IMR-90 (cell line): ENCODE measurements around the gene PCNX4. TPM values are rescaled to one million over a fixed set of nuclear protein-coding genes. Genes with fewer than 3 reads are reported as not detected.

Experiments
- ATAC-seq: fragments of 200-7000 bp; cut with Tn5 transposase; 2 replicates; pipeline ENCODE4 v1.9.1; 2020; ENCODE audit warnings: low read depth, mild to moderate bottlenecking, moderate library complexity
- BruUV-seq: library from RNA; stranded (reverse); fragments of 400-500 nt; replicated peaks from 2 replicates; lab custom pipeline; 2021; lab: Mats Ljungman, UMichigan
- CTCF ChIA-PET: fragments of 300-600 bp; formaldehyde crosslinking; extraction: SDS; loops from one replicate; lab custom pipeline; 2021; ENCODE audit warnings: antibody characterized with exemption; lab: Yijun Ruan, JAX
- POLR2A ChIA-PET: fragments of 300-600 bp; sonication (Branson Sonifier 250); formaldehyde crosslinking; loops from one replicate; lab custom pipeline; 2022; ENCODE audit warnings: antibody characterized with exemption; ENCODE audit not compliant: unreplicated experiment; lab: Charles Lee
- DNase-seq: peaks from one replicate; pipeline ENCODE4 v3.0.0; 2013
- H2AFZ ChIP-seq: replicated peaks from 2 replicates; pipeline ENCODE3; 2013; ENCODE audit warnings: low read length, mild to moderate bottlenecking; ENCODE audit not compliant: poor library complexity
- H2AK5ac ChIP-seq: 2 replicates; pipeline ENCODE4 v1.6.1; 2013; ENCODE audit warnings: low read depth, low read length, inconsistent platforms
- H2AK9ac ChIP-seq: replicated peaks from 2 replicates; pipeline ENCODE3; 2013; ENCODE audit warnings: mild to moderate bottlenecking, low read depth, low read length, moderate library complexity; ENCODE audit not compliant: poor library complexity
- H2BK120ac ChIP-seq: 2 replicates; pipeline ENCODE4 v1.6.1; 2013; ENCODE audit warnings: low read depth, low read length, inconsistent platforms
- H2BK15ac ChIP-seq: 3 replicates; pipeline ENCODE4 v1.6.1; 2013; ENCODE audit warnings: low read depth, low read length, inconsistent platforms
- H2BK20ac ChIP-seq: 2 replicates; pipeline ENCODE4 v1.6.1; 2013; ENCODE audit warnings: low read depth, mild to moderate bottlenecking, inconsistent platforms, low read length, moderate library complexity
- H2BK5ac ChIP-seq: 2 replicates; pipeline ENCODE4 v1.6.1; 2013; ENCODE audit warnings: mild to moderate bottlenecking, low read depth, low read length, inconsistent platforms; ENCODE audit not compliant: poor library complexity, severe bottlenecking
- H3K14ac ChIP-seq: replicated peaks from 2 replicates; pipeline ENCODE4 v1.6.1; 2013; ENCODE audit warnings: low read depth, low read length, inconsistent platforms
- H3K18ac ChIP-seq: 2 replicates; pipeline ENCODE4 v1.6.1; 2013; ENCODE audit warnings: low read depth, low read length, control low read depth
- H3K23ac ChIP-seq: 2 replicates; pipeline ENCODE4 v1.6.1; 2013; ENCODE audit warnings: low read depth, low read length, inconsistent platforms
- H3K27ac ChIP-seq: 2 replicates; pipeline ENCODE4 v1.5.1; 2013; ENCODE audit warnings: mild to moderate bottlenecking, control low read depth, low read length; ENCODE audit not compliant: insufficient read depth
- H3K27me3 ChIP-seq: 2 replicates; pipeline ENCODE4 v1.6.1; 2013; ENCODE audit warnings: low read length; ENCODE audit not compliant: control insufficient read depth, insufficient read depth
- H3K36me3 ChIP-seq: 2 replicates; pipeline ENCODE4 v1.6.1; 2013; ENCODE audit warnings: low read length, mixed read lengths; ENCODE audit not compliant: control insufficient read depth, insufficient read depth
- H3K4ac ChIP-seq: 2 replicates; pipeline ENCODE4 v1.6.1; 2013; ENCODE audit warnings: low read depth, low read length, inconsistent platforms
- H3K4me1 ChIP-seq: 2 replicates; pipeline ENCODE4 v1.6.1; 2013; ENCODE audit warnings: low read length, mixed read lengths; ENCODE audit not compliant: control insufficient read depth, insufficient read depth
- H3K4me2 ChIP-seq: 2 replicates; pipeline ENCODE4 v1.6.1; 2013; ENCODE audit warnings: low read depth, mild to moderate bottlenecking, control low read depth, low read length, moderate library complexity
- H3K4me3 ChIP-seq: 2 replicates; pipeline ENCODE4 v1.5.1; 2013; ENCODE audit warnings: low read depth, mild to moderate bottlenecking, control low read depth, low read length, moderate library complexity; ENCODE audit not compliant: insufficient read depth
- H3K56ac ChIP-seq: 2 replicates; pipeline ENCODE4 v1.6.1; 2013; ENCODE audit warnings: low read length, inconsistent platforms; ENCODE audit not compliant: insufficient read depth; ENCODE audit errors: extremely low read depth
- H3K79me1 ChIP-seq, 2 experiments: 2 replicates each; pipeline ENCODE4 v1.6.1; 2013; ENCODE audit warnings: low read length in 2 of 2, inconsistent platforms in 1 of 2, low read depth in 1 of 2
- H3K9ac ChIP-seq: 2 replicates; pipeline ENCODE4 v1.6.1; 2013; ENCODE audit warnings: low read depth, low read length, control low read depth
- H3K9me1 ChIP-seq: 2 replicates; pipeline ENCODE4 v1.6.1; 2013; ENCODE audit warnings: low read length, inconsistent platforms; ENCODE audit not compliant: insufficient read depth
- H3K9me3 ChIP-seq: 2 replicates; pipeline ENCODE4 v1.6.1; 2013; ENCODE audit warnings: low read length; ENCODE audit not compliant: control insufficient read depth, insufficient read depth
- H4K20me1 ChIP-seq: 2 replicates; pipeline ENCODE4 v1.6.1; 2013; ENCODE audit warnings: low read length, inconsistent platforms; ENCODE audit not compliant: insufficient read depth
- H4K5ac ChIP-seq: 2 replicates; pipeline ENCODE4 v1.6.1; 2013; ENCODE audit warnings: mild to moderate bottlenecking, low read depth, low read length, control low read depth
- H4K8ac ChIP-seq, 2 experiments: 2 replicates each; pipeline ENCODE4 v1.6.1; 2013; ENCODE audit warnings: low read depth in 2 of 2, low read length in 2 of 2, control low read depth in 1 of 2, inconsistent platforms in 1 of 2
- H4K91ac ChIP-seq: 2 replicates; pipeline ENCODE4 v1.6.1; 2013; ENCODE audit warnings: low read depth, low read length, inconsistent platforms; ENCODE audit not compliant: insufficient read depth
- BHLHE40 ChIP-seq: fragments of 150-350 bp; IDR thresholded peaks from 2 replicates; pipeline ENCODE4 v1.6.1; 2016; ENCODE audit warnings: mild to moderate bottlenecking, low read depth, low read length
- CEBPB ChIP-seq: IDR thresholded peaks from 2 replicates; pipeline ENCODE4 v1.6.1; 2012; ENCODE audit warnings: low read depth, low read length, improper control_type of control experiment
- CHD1 ChIP-seq: IDR thresholded peaks from 2 replicates; pipeline ENCODE4 v1.6.1; 2012; ENCODE audit warnings: low read depth, low read length, improper control_type of control experiment
- FOS ChIP-seq: fragments of 150-350 bp; IDR thresholded peaks from 2 replicates; pipeline ENCODE4 v1.6.1; 2016; ENCODE audit warnings: low read depth, low read length
- MAFK ChIP-seq: IDR thresholded peaks from 2 replicates; pipeline ENCODE4 v1.6.1; 2012; ENCODE audit warnings: low read depth, low read length, improper control_type of control experiment
- MAZ ChIP-seq: IDR thresholded peaks from 2 replicates; pipeline ENCODE4 v1.6.1; 2012; ENCODE audit warnings: low read depth, mild to moderate bottlenecking, low read length, improper control_type of control experiment, moderate library complexity, borderline replicate concordance
- MXI1 ChIP-seq: IDR thresholded peaks from 2 replicates; pipeline ENCODE4 v1.6.1; 2012; ENCODE audit warnings: low read depth, mild to moderate bottlenecking, low read length, moderate library complexity, borderline replicate concordance
- NFE2L2 ChIP-seq: fragments of 150-350 bp; IDR thresholded peaks from 2 replicates; pipeline ENCODE4 v1.6.1; 2016; ENCODE audit warnings: low read depth, mild to moderate bottlenecking, low read length
- POLR2A ChIP-seq: IDR thresholded peaks from 2 replicates; pipeline ENCODE4 v1.6.1; 2012; ENCODE audit warnings: mild to moderate bottlenecking, low read depth, low read length
- RAD21 ChIP-seq: IDR thresholded peaks from 2 replicates; pipeline ENCODE4 v1.6.1; 2012; ENCODE audit warnings: low read length, improper control_type of control experiment
- RCOR1 ChIP-seq: IDR thresholded peaks from 2 replicates; pipeline ENCODE4 v1.6.1; 2012; ENCODE audit warnings: mild to moderate bottlenecking, low read length, improper control_type of control experiment; ENCODE audit not compliant: insufficient replicate concordance
- RFX5 ChIP-seq: IDR thresholded peaks from 2 replicates; pipeline ENCODE4 v1.8.0; 2012; ENCODE audit warnings: low read depth, mild to moderate bottlenecking, low read length, moderate library complexity
- SMC3 ChIP-seq: fragments of 150-350 bp; IDR thresholded peaks from 2 replicates; pipeline ENCODE4 v1.6.1; 2016; ENCODE audit warnings: low read depth, mild to moderate bottlenecking, antibody characterized with exemption, low read length, moderate library complexity
- dilution Hi-C: fragments of 300-500 bp; cut with HindIII; formaldehyde crosslinking; loops from one replicate; pipeline ENCODE4 v1.14.3; 2018; ENCODE audit warnings: low sequenced_read_pairs; ENCODE audit not compliant: unreplicated experiment
- in situ Hi-C: fragments of 300-500 bp; cut with MboI; formaldehyde crosslinking; loops from 3 replicates; pipeline ENCODE4 v1.14.3; 2019; ENCODE audit warnings: low sequenced_read_pairs, inconsistent platforms, mixed read lengths
- intact Hi-C: fragments of 100-400 bp; cut with micrococcal nuclease; formaldehyde crosslinking; loops from 2 replicates; pipeline ENCODE4 v1.10.0; 2022
- polyA plus RNA-seq, 3 experiments: library from polyadenylated mRNA; depleted of rRNA; stranded (reverse); fragments of >200 nt; gene quantifications; 2 replicates each; pipeline ENCODE4 v1.2.3, GENCODE V29; 2012; ENCODE audit warnings: low replicate concordance in 1 of 3
- total RNA-seq: library from RNA; depleted of rRNA; stranded (reverse); fragments of >200 nt; gene quantifications from 2 replicates; pipeline ENCODE4 v1.2.3, GENCODE V29; 2012
- TF ChIP-seq, protein P1 (sequence below): fragments of 150-350 bp; IDR thresholded peaks from 2 replicates; pipeline ENCODE4 v1.6.1; 2017; ENCODE audit warnings: mild to moderate bottlenecking, antibody characterized with exemption, low read length, low read depth
- TF ChIP-seq, protein P2 (sequence below): conservative IDR thresholded peaks from 2 replicates; pipeline ENCODE4 v1.5.1; 2012; ENCODE audit warnings: mild to moderate bottlenecking, low read depth, low read length, improper control_type of control experiment
- TF ChIP-seq, protein P3 (sequence below): fragments of 150-350 bp; IDR thresholded peaks from 2 replicates; pipeline ENCODE4 v1.6.1; 2016; ENCODE audit warnings: low read depth, mild to moderate bottlenecking, low read length, moderate library complexity, borderline replicate concordance

The PCNX4 gene
- total and polyA plus RNA-seq, 2 of the 4 experiments (the other 2 are of a cell fraction) = 55.4 to 128 TPM

- Histone ChIP-seq H3K9ac (no peak overlapping the region), H2AFZ (no peak overlapping the region), H3K9me3 (no peaks in the 10 kb centered on the region), H3K4me1 (no peaks in the 10 kb centered on the region), H4K91ac (no peak overlapping the region), H2BK5ac (no peak overlapping the region), H3K36me3 (no peaks in the 10 kb centered on the region), H3K14ac (no peak overlapping the region), H3K4me2 (no peak overlapping the region), H3K4me3 (no peak overlapping the region), H2AK5ac (no peak overlapping the region), H3K79me1 (no peaks in the 10 kb centered on the region), H3K23ac (no peak overlapping the region), H4K5ac (no peak overlapping the region), H3K27me3 (no peaks in the 10 kb centered on the region), H3K18ac (no peak overlapping the region), H2BK120ac (no peak overlapping the region), H4K20me1 (no peaks in the 10 kb centered on the region), H2AK9ac (no peak overlapping the region), H2BK15ac (no peak overlapping the region), H4K8ac (no peak overlapping the region), H3K56ac (no peak overlapping the region), H3K9me1 (no peaks in the 10 kb centered on the region), H3K4ac (no peak overlapping the region), H3K27ac (no peak overlapping the region), H2BK20ac (no peak overlapping the region)
- ChIA-PET CTCF (interaction anchor here (0.8 kb wide), 1 partner anchor 86 kb away, joined by 3 read pairs; the partner anchor contains the start of gene DHRS7), POLR2A (no interaction called here)
- DNase-seq (no peak), ATAC-seq (no peak)
- dilution Hi-C loops = no loop called here
- in situ Hi-C loops = loop anchor here (25.0 kb wide), 1 partner anchor 592 kb away; the partner anchor contains the start of genes JKAMP and L3HYPDH
- BruUV-seq = no TSS peak
- no peak for TF ChIP-seq CHD1
- TF ChIP-seq RCOR1 = no peak
- no peak for TF ChIP-seq SMC3
- TF ChIP-seq MXI1 = no peak
- TF ChIP-seq FOS = no peak
- no peak for TF ChIP-seq RFX5
- no peak for TF ChIP-seq NFE2L2
- TF ChIP-seq RAD21 = no peak
- TF ChIP-seq, protein P1, sequence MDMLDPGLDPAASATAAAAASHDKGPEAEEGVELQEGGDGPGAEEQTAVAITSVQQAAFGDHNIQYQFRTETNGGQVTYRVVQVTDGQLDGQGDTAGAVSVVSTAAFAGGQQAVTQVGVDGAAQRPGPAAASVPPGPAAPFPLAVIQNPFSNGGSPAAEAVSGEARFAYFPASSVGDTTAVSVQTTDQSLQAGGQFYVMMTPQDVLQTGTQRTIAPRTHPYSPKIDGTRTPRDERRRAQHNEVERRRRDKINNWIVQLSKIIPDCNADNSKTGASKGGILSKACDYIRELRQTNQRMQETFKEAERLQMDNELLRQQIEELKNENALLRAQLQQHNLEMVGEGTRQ = no peak
- TF ChIP-seq BHLHE40 = no peak
- TF ChIP-seq MAZ = no peak
- TF ChIP-seq, protein P2, sequence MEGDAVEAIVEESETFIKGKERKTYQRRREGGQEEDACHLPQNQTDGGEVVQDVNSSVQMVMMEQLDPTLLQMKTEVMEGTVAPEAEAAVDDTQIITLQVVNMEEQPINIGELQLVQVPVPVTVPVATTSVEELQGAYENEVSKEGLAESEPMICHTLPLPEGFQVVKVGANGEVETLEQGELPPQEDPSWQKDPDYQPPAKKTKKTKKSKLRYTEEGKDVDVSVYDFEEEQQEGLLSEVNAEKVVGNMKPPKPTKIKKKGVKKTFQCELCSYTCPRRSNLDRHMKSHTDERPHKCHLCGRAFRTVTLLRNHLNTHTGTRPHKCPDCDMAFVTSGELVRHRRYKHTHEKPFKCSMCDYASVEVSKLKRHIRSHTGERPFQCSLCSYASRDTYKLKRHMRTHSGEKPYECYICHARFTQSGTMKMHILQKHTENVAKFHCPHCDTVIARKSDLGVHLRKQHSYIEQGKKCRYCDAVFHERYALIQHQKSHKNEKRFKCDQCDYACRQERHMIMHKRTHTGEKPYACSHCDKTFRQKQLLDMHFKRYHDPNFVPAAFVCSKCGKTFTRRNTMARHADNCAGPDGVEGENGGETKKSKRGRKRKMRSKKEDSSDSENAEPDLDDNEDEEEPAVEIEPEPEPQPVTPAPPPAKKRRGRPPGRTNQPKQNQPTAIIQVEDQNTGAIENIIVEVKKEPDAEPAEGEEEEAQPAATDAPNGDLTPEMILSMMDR = no peak
- TF ChIP-seq, protein P3, sequence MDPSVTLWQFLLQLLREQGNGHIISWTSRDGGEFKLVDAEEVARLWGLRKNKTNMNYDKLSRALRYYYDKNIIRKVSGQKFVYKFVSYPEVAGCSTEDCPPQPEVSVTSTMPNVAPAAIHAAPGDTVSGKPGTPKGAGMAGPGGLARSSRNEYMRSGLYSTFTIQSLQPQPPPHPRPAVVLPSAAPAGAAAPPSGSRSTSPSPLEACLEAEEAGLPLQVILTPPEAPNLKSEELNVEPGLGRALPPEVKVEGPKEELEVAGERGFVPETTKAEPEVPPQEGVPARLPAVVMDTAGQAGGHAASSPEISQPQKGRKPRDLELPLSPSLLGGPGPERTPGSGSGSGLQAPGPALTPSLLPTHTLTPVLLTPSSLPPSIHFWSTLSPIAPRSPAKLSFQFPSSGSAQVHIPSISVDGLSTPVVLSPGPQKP = no peak
- TF ChIP-seq MAFK = no peak
- TF ChIP-seq POLR2A = no peak
- no peak for TF ChIP-seq CEBPB
- intact Hi-C loops = no loop called here
These were observed 12.0 kb upstream of the PCNX4 start for GRCh38 chr14:60079723-60080122.
